Mesothelial cell of epicardium (in vitro differentiated cells): Measurements from ENCODE around the gene LRRC3C. TPM values are rescaled to one million over a fixed set of nuclear protein-coding genes. Genes with fewer than 3 reads are reported as not detected.
A peak's percentile ranks its signal among the peaks of the same experiment; 100 is the strongest.

ENCODE experiments used
- DNase-seq, 2 experiments: peaks; one replicate each; pipeline ENCODE4 v3.0.0; 2021; ENCODE audit warnings: low spot score in 2 of 2; ENCODE audit not compliant: unreplicated experiment in 2 of 2
- H3K27ac Mint-ChIP-seq: 2 replicates; pipeline ENCODE4 v1.8.0; 2021; ENCODE audit warnings: mixed read lengths
- H3K27me3 Mint-ChIP-seq: 2 replicates; pipeline ENCODE4 v1.8.0; 2021; ENCODE audit warnings: low read depth, mixed read lengths
- H3K36me3 Mint-ChIP-seq: 2 replicates; pipeline ENCODE4 v1.8.0; 2021; ENCODE audit warnings: mixed read lengths
- H3K4me1 Mint-ChIP-seq: 2 replicates; pipeline ENCODE4 v1.8.0; 2021; ENCODE audit warnings: mixed read lengths
- H3K4me3 Mint-ChIP-seq: 2 replicates; pipeline ENCODE4 v1.8.0; 2021; ENCODE audit warnings: mild to moderate bottlenecking, moderate library complexity, mixed read lengths
- H3K9me3 Mint-ChIP-seq: 2 replicates; pipeline ENCODE4 v1.8.0; 2021; ENCODE audit warnings: mixed read lengths
- CTCF ChIP-seq: fragments of 200-600 bp; sonication (generic); IDR thresholded peaks from one replicate; pipeline ENCODE4 v1.5.0; 2021; ENCODE audit warnings: antibody characterized with exemption; ENCODE audit not compliant: unreplicated experiment
- total RNA-seq: library from RNA; stranded (reverse); gene quantifications from 3 replicates; pipeline ENCODE4 v1.2.1, GENCODE V29; 2021

Gene LRRC3C
- total RNA-seq, 1 donor from 2014 or later, result not detected

GRCh38 chr17:39952680-39953470 lies 25.3 kb downstream of the LRRC3C start:
- Mint-ChIP-seq H3K27me3 (no peaks in the 10 kb centered on the region), H3K4me3 (peak overlapping the region; percentile 68), H3K9me3 (no peaks in the 10 kb centered on the region), H3K27ac (peak overlapping the region; percentile 56), H3K36me3 (no peaks in the 10 kb centered on the region), H3K4me1 (peaks cover 4% of the 10 kb centered on the region)
- TF ChIP-seq CTCF, result no peak
- DNase-seq, result peak; percentile 91 to 94

GRCh38 chr17:39953471-39953888 lies 25.9 kb downstream of the LRRC3C start:
- H3K4me1 Mint-ChIP-seq, result peaks cover 4% of the 10 kb centered on the region
- peak overlapping the region; percentile 56 for H3K27ac Mint-ChIP-seq
- H3K27me3 Mint-ChIP-seq, result no peaks in the 10 kb centered on the region
- peak overlapping the region; percentile 68 for H3K4me3 Mint-ChIP-seq
- no peaks in the 10 kb centered on the region for H3K36me3 Mint-ChIP-seq
- no peak for TF ChIP-seq CTCF
- H3K9me3 Mint-ChIP-seq, result no peaks in the 10 kb centered on the region
- no peak for DNase-seq

GRCh38 chr17:39954876-39955275 lies 27.3 kb downstream of the LRRC3C start:
- Mint-ChIP-seq H3K27me3 (no peaks in the 10 kb centered on the region), H3K4me1 (peaks cover 8% of the 10 kb centered on the region), H3K4me3 (no peak overlapping the region), H3K27ac (no peak overlapping the region), H3K36me3 (no peaks in the 10 kb centered on the region), H3K9me3 (no peaks in the 10 kb centered on the region)
- no peak for TF ChIP-seq CTCF
- no peak for DNase-seq

- no peaks in the 10 kb centered on the region for H3K9me3 Mint-ChIP-seq
- H3K4me3 Mint-ChIP-seq, result no peak overlapping the region
- H3K4me1 Mint-ChIP-seq, result peaks cover 12% of the 10 kb centered on the region
- TF ChIP-seq CTCF, result no peak
- DNase-seq, result no peak
- H3K27ac Mint-ChIP-seq, result no peak overlapping the region
- H3K36me3 Mint-ChIP-seq, result no peaks in the 10 kb centered on the region
- no peaks in the 10 kb centered on the region for H3K27me3 Mint-ChIP-seq
Measured at GRCh38 chr17:39955726-39956225, 28.2 kb downstream of the LRRC3C start.

GRCh38 chr17:39960524-39961041 lies 33.1 kb downstream of the LRRC3C start:
- DNase-seq, result no peak
- H3K27ac Mint-ChIP-seq, result no peak overlapping the region
- no peak overlapping the region for H3K4me3 Mint-ChIP-seq
- no peaks in the 10 kb centered on the region for H3K36me3 Mint-ChIP-seq
- H3K9me3 Mint-ChIP-seq, result no peaks in the 10 kb centered on the region
- H3K27me3 Mint-ChIP-seq, result peaks cover 14% of the 10 kb centered on the region
- TF ChIP-seq CTCF, result no peak
- H3K4me1 Mint-ChIP-seq, result peaks cover 8% of the 10 kb centered on the region
